22Rv1 (cell line): ENCODE results near the gene CAMTA1.

ENCODE experiments used
- ZFX ChIP-seq: fragments of 450-650 bp; IDR thresholded peaks from 2 replicates; pipeline ENCODE4 v1.6.1; 2017; ENCODE audit warnings: antibody characterized with exemption, borderline replicate concordance
- TF ChIP-seq, protein P1 (sequence below): fragments of 450-650 bp; IDR thresholded peaks from 2 replicates; pipeline ENCODE4 v1.5.1; 2017; ENCODE audit warnings: mild to moderate bottlenecking

DNA sequence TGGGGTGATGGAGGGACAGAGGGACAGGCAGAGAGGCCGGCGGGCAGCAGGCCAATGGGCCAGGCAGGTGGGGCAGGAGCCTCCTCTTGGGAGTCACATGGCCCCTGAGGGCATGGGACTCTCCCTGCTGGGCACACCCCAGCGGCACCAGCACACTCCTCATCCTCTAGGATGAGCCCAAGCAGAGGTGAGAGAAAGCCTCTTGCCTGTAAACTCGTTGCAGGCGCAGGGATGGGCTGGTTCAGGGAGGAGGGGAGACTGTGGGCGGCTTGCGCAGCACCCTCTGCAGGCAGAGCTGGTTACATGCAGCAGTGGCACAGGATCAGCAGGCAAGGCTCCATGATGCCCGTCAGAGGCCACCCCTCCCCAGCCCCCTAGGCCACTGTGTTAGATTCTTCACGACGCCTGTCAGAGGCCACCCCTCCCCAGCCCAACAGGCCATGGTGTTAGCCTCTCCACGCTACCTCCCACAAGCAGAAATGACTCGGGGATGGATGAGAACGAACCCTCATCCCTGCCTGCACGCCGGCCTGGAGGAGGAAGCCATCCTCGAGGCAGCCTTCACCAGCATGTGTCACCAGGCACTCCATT is 776.2 kb downstream of the CAMTA1 start:
- TF ChIP-seq, protein P1, sequence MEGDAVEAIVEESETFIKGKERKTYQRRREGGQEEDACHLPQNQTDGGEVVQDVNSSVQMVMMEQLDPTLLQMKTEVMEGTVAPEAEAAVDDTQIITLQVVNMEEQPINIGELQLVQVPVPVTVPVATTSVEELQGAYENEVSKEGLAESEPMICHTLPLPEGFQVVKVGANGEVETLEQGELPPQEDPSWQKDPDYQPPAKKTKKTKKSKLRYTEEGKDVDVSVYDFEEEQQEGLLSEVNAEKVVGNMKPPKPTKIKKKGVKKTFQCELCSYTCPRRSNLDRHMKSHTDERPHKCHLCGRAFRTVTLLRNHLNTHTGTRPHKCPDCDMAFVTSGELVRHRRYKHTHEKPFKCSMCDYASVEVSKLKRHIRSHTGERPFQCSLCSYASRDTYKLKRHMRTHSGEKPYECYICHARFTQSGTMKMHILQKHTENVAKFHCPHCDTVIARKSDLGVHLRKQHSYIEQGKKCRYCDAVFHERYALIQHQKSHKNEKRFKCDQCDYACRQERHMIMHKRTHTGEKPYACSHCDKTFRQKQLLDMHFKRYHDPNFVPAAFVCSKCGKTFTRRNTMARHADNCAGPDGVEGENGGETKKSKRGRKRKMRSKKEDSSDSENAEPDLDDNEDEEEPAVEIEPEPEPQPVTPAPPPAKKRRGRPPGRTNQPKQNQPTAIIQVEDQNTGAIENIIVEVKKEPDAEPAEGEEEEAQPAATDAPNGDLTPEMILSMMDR: peak; percentile 61
- no peak for TF ChIP-seq ZFX
